Neural cell (in vitro differentiated cells): ENCODE measurements around the gene MRPS34.

ENCODE experiments used
- CTCF ChIP-seq: fragments of 450-650 bp; IDR thresholded peaks from 2 replicates; pipeline ENCODE4 v1.5.1; 2014; ENCODE audit warnings: antibody characterized with exemption, mild to moderate bottlenecking, moderate library complexity; ENCODE audit not compliant: poor library complexity, severe bottlenecking
- EP300 ChIP-seq: fragments of 450-650 bp; conservative IDR thresholded peaks from 2 replicates; pipeline ENCODE4 v1.6.1; 2014; ENCODE audit warnings: antibody characterized with exemption, mild to moderate bottlenecking, moderate library complexity; ENCODE audit not compliant: poor library complexity, severe bottlenecking
- EZH2 ChIP-seq: fragments of 200-600, 300-800 bp; shearing (Covaris generic), sonication (generic); IDR thresholded peaks from 2 replicates; pipeline ENCODE4 v1.6.1; 2014; ENCODE audit warnings: antibody characterized with exemption, low read length, borderline replicate concordance, mild to moderate bottlenecking; ENCODE audit not compliant: insufficient read depth, poor library complexity, severe bottlenecking
- MXI1 ChIP-seq: fragments of 450-650 bp; conservative IDR thresholded peaks from 2 replicates; pipeline ENCODE4 v1.6.1; 2014; ENCODE audit warnings: antibody characterized with exemption, mild to moderate bottlenecking; ENCODE audit not compliant: poor library complexity, severe bottlenecking
- POLR2AphosphoS5 ChIP-seq: IDR thresholded peaks from 2 replicates; pipeline ENCODE4 v1.6.1; 2012
- REST ChIP-seq: IDR thresholded peaks from 2 replicates; pipeline ENCODE4 v1.6.1; 2012; ENCODE audit warnings: borderline replicate concordance
- TAF1 ChIP-seq: IDR thresholded peaks from 2 replicates; pipeline ENCODE4 v1.6.1; 2012; ENCODE audit warnings: low read depth

GRCh38 chr16:1746693-1747195, 26.2 kb downstream of the MRPS34 start:
- TF ChIP-seq EZH2 (no peak), CTCF (no peak), POLR2AphosphoS5 (no peak), REST (no peak), EP300 (no peak), MXI1 (no peak), TAF1 (no peak)
